LoVo (cell line): ENCODE measurements around the gene HS3ST5.
A peak's percentile ranks its signal among the peaks of the same experiment; 100 is the strongest.
"Not testable (repeated sequence)": the region's sequence is repeated elsewhere in the genome, so short reads cannot be mapped to it uniquely, and the experiment has no call there.

Experiments
- DNase-seq: peaks from one replicate; pipeline ENCODE4 v3.0.0-alpha.2; 2016; ENCODE audit warnings: low spot score

Gene HS3ST5

DNA sequence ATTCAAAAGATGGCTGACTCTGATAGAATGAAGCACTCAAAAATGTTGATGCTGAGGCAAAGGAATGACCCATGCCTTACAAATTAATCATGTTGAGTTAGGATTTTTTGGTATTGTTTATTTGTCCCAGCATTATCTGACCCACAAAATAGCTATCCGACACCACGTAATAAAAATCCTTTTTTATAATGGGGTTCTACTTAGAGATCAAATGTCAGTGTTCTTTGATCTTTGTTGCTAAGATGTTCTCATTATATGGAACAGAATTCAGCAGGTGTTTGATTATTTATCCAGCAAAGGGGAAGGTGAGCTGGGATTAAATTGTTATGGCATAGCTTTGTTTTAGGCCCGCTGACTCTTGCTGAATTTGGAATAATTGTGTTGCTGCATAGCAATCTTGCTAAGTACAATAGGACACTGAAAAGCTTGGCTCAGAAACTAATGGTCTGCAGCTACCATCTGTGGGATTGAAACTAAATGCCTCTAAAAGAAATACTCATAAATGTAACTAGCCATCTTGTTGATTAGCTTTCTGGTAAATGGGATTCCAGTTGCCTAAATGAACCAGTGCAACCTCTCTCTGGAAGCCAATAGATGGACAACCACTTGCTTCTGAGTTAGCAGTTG is 191.6 kb downstream of the HS3ST5 start:
- no peak for DNase-seq

DNA sequence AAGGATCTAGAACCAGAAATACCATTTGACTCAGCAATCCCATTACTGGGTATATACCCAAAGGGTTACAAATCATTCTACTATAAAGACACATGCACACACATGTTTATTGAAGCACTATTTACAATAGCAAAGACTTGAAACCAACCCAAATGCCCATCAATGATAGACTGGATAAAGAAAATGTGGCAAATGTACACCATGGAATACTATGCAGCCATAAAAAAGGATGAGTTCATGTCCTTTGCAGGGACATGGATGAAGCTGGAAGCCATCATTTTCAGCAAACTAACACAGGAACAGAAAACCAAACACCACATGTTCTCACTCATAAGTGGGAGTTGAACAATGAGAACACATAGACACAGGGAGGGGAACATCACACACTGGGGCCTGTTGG is 193.6 kb downstream of the HS3ST5 start:
- DNase-seq, result not testable (repeated sequence)

GRCh38 chr6:114144887-114145851 is 197.7 kb downstream of the HS3ST5 start:
- no peak for DNase-seq

DNA sequence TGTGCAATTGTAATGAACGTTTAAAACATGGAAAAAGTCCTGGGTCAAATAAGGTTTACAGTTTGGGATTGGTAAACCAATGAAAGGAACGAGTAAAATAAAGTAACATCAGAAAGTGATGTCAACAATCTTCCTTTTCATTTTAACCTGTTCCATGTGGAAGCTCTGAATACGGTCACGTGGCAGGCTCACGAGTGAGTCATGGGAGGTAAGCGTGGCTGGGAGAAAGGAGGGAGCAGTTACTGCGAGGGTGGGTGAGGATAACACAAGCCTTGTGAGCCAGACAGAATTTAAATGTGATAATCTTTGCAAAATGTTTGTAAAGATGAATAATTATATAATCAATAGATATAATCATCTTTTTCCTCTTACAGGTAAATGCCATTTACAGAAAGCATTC is 200.6 kb downstream of the HS3ST5 start:
- no peak for DNase-seq

DNA sequence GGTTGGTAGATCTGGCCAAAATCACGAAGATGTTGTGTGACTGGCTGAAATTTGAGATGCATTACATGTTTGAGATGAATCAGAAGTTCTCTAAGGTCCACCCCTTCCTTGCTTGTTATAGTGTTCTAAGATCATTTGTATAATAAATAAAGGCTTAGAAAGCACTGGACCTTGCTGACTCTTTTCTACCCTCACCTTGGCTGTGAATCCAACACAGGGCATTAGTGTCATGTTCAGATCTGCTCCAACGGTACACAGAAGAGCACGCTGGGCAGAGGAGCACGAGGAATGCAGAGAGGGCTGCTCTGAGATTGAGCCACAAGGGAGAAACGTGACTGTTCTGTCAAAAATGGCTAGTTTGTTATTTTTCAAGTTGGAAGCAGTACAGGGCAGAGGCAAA is 202.4 kb downstream of the HS3ST5 start:
- no peak for DNase-seq

DNA sequence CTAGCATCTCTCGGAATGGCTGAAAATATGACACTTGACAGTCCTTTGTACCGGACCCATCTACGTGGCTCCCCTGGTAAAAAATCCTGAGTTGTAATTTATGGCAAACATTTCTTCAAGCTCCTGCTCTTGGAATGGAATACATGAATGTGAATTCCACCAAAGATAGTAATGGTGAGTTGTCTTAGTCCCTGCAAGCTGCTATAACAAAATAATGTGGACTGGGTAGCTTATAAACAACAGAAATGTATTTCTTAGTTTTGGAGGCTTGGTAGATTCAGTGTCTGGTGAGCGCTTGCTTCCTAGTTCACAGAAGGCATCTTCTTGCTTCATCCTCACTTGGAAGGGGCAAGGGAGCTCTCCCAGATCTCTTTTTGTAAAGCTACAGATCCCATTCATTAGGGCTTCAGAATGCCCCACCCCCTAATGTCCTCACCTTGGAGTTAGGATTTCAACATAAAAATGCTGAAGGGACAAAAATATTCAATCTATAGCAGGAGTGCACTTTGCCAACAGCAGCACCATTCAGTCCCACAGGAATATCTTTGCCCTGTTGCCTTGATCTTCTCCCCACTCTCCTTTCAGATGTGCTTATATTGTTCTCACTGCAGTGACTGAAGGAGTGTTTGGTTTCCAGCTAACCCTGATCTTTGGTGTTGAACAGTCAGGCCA is 204.1 kb downstream of the HS3ST5 start:
- no peak for DNase-seq

DNA sequence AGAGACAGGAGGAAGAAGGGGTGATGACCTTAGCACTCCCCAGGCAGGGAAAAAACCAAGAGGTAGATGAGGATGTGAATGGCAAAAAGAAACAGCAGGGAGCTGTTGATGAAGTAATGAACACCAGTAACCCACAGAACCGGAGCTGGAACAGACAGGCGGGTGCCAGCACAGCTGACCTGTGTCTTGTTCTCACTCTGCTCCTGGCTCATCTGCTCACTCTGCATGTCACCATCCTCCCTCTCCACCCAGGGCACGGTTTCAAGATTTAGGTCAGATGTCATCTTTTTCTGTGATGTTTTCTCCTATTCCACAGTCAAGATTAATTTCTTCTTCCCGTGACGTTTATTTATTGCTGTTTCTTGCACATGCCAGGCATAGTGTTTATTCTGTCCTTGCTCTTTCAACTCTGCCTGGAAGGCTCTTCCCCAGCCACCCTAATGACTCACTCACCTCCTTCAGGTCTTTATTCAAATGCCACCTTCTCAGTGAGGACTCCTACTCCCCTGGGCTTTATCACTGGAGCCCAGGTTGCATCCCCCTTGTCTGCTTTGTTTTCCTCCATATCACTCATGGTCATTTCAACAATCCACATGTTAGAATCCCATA is 207.4 kb downstream of the HS3ST5 start:
- DNase-seq, result no peak

GRCh38 chr6:114133816-114134215 is 209.0 kb downstream of the HS3ST5 start:
- DNase-seq, result no peak

DNA sequence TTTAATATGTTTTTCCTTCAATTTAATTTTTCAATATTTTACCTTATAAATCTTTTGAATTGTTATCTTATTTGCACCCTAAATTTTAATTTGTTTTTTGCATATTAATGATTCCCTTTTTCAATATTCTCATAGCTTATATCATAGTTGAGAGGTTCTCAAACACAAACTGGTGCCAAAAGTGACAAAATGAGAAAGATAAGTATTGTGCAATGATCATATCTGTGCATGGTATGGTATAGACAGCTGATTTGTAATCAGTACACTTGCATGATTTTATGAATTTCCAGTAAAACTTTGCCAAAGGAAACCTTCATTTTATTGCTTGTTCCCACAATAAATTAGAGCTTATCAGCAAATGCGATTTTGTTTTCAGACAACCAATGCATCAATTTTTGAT is 210.9 kb downstream of the HS3ST5 start:
- no peak for DNase-seq

GRCh38 chr6:114125576-114125975 is 217.2 kb downstream of the HS3ST5 start:
- no peak for DNase-seq

GRCh38 chr6:114121913-114122662 is 220.7 kb downstream of the HS3ST5 start:
- no peak for DNase-seq

DNA sequence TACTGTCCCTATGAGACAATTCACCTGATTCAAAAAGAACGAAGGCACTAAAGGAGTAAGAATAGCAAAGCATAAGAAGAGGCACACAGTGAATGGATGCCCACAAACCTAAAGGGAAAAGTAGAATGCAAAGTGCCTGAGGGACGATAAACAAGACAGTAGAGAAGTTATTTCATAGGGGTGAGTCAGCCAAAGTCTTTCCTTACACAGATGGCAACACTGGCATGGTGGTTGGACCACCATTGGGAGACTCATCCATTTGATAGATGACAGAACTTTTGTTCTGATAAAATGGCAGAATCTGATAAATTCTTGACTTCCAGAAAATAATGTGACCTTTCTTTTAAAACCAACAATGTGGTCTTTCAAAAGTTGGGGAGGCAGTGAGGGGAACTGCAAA is 223.8 kb downstream of the HS3ST5 start:
- DNase-seq, result no peak

GRCh38 chr6:114115652-114116051 is 227.2 kb downstream of the HS3ST5 start:
- no peak for DNase-seq

- DNase-seq, result peak; percentile 64
These were observed 234.5 kb downstream of the HS3ST5 start for GRCh38 chr6:114108119-114109002.

DNA sequence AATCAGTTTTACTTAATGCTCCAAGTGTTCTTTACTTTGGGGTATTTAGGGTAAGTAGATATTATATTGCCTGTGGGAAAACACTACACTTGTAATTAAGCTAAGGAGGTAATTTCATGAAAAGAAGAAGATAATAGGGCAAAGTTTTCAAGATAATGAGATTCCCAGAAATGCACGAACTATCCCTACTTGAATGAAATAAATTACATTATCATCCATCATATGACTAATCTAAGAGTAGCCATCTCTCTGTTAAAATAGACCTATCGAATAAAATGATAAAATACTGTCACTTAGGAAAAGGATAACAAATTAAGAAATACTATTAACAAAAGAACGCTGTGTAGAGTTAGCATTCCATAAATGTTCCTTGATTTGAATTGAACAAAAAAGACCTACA is 236.8 kb downstream of the HS3ST5 start:
- DNase-seq, result no peak

- DNase-seq, result no peak
These were observed 241.6 kb downstream of the HS3ST5 start for GRCh38 chr6:114101255-114101654.

- no peak for DNase-seq
These were observed 242.4 kb downstream of the HS3ST5 start for GRCh38 chr6:114100215-114100994.

- peak; percentile 50 for DNase-seq
These were observed 246.2 kb downstream of the HS3ST5 start for GRCh38 chr6:114096561-114097172.

- DNase-seq, result no peak
These were observed 249.9 kb downstream of the HS3ST5 start for GRCh38 chr6:114092943-114093342.
